ENCODE results near the gene RAD51AP2.

The RAD51AP2 gene

GRCh38 chr2:17482651-17483050 is 35.6 kb downstream of the RAD51AP2 start:
- Histone ChIP-seq H3K27ac (no peak overlapping the region), H3K4me3 (no peak overlapping the region)
- DNase-seq (ENCODE audit: low spot score) = no peak
- TF ChIP-seq CTCF (IDR thresholded peaks at IDR 0.05) = no peak

DNA sequence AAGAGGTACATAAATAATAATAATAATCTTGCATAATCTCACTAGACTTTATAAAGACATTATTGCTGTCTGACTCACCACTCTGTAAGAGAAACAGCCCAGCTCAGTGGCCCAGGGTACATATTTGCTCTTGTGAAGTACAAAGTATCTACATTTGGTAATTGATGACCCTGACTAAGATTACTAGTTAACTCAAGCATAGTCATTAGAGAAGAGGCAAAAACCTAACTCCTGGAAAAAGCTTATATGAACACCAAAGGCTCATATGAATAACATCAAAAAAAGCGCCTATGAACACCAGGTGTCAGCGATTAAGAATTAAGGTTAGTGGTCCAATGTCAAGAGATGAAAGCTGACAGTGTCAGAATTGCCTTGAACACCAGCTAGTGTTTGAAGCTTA is 38.4 kb downstream of the RAD51AP2 start:
- Histone ChIP-seq H3K27ac (no peak overlapping the region), H3K4me3 (no peak overlapping the region)
- no peak for TF ChIP-seq CTCF (IDR thresholded peaks at IDR 0.05)
- no peak for DNase-seq (ENCODE audit: low spot score)

GRCh38 chr2:17476830-17477229 is 41.4 kb downstream of the RAD51AP2 start:
- no peak for TF ChIP-seq CTCF (IDR thresholded peaks at IDR 0.05)

GRCh38 chr2:17476064-17476463 is 42.2 kb downstream of the RAD51AP2 start:
- no peak for DNase-seq (ENCODE audit: low spot score)
- H3K4me3 ChIP-seq = no peak overlapping the region
- no peak overlapping the region for H3K27ac ChIP-seq
- TF ChIP-seq CTCF (IDR thresholded peaks at IDR 0.05) = no peak

More at GRCh38 chr2:17476830-17477229, 41.4 kb downstream of the RAD51AP2 start:
- DNase-seq (ENCODE audit: low spot score) = no peak
- no peak overlapping the region for H3K27ac ChIP-seq
- no peak overlapping the region for H3K4me3 ChIP-seq

GRCh38 chr2:17475286-17475685 is 43.0 kb downstream of the RAD51AP2 start:
- Histone ChIP-seq H3K27ac (no peak overlapping the region), H3K4me3 (no peak overlapping the region)
- no peak for TF ChIP-seq CTCF (IDR thresholded peaks at IDR 0.05)
- DNase-seq (ENCODE audit: low spot score) = no peak

DNA sequence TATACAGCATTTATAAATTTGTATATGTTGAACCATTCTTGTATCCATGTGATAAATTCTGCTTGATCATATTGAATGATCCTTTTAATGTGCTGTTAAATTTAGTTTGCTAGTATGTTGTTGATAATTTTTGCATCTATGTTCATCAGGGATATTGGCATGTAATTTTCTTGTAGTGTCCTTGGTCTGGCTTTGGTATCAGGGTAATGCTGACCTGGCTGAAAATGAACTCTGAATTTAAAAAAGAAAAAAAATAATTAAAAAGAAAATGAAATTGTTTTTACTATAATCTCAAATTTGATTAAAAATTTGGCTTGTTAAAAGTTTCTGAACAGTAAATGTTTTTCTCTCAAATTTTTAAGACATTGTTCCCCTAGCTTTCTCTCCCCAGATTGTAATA is 46.3 kb downstream of the RAD51AP2 start:
- TF ChIP-seq CTCF (IDR thresholded peaks at IDR 0.05) = no peak
- Histone ChIP-seq H3K4me3 (no peak overlapping the region), H3K27ac (no peak overlapping the region)
- no peak for DNase-seq (ENCODE audit: low spot score)

- no peak overlapping the region for H3K27ac ChIP-seq
- no peak overlapping the region for H3K4me3 ChIP-seq
- TF ChIP-seq CTCF (IDR thresholded peaks at IDR 0.05) = no peak
- DNase-seq (ENCODE audit: low spot score) = no peak
Observed at GRCh38 chr2:17470855-17471641, 47.2 kb downstream of the RAD51AP2 start.

Data from coronary artery (tissue), 2 donors.